HG02571 (cell line): ENCODE data around the gene SERINC1.
"Not testable (repeated sequence)": the region's sequence is repeated elsewhere in the genome, so short reads cannot be mapped to it uniquely, and the experiment has no call there.

Source experiments
- ATAC-seq: cut with Tn5 transposase; IDR thresholded peaks from one replicate; pipeline ENCODE4 v1.9.1; 2021; ENCODE audit warnings: mild to moderate bottlenecking, moderate library complexity; ENCODE audit not compliant: unreplicated experiment

SERINC1 gene

GRCh38 chr6:122471107-122472021, at the start of gene SERINC1:
TSS of gene SERINC1 (minus strand) at chr6:122471807. CDS start at chr6:122471737, 70 bp downstream.
- peak; percentile 99 for ATAC-seq

- ATAC-seq, result no peak
These were observed 39.8 kb upstream of the SERINC1 start for GRCh38 chr6:122511193-122511924.

GRCh38 chr6:122505170-122505569, 33.6 kb upstream of the SERINC1 start:
- ATAC-seq, result not testable (repeated sequence)

- no peak for ATAC-seq
These were observed 29.9 kb upstream of the SERINC1 start for GRCh38 chr6:122501475-122501874.

GRCh38 chr6:122495612-122496011, 24.0 kb upstream of the SERINC1 start:
- ATAC-seq, result no peak

- no peak for ATAC-seq
These were observed 23.2 kb upstream of the SERINC1 start for GRCh38 chr6:122494665-122495272.

GRCh38 chr6:122491919-122492555, 20.4 kb upstream of the SERINC1 start:
- peak; percentile 94 for ATAC-seq

- no peak for ATAC-seq
These were observed 19.0 kb upstream of the SERINC1 start for GRCh38 chr6:122490607-122491006.

GRCh38 chr6:122484760-122485159, 13.2 kb upstream of the SERINC1 start:
- no peak for ATAC-seq

- no peak for ATAC-seq
These were observed 11.1 kb upstream of the SERINC1 start for GRCh38 chr6:122482750-122483080.

GRCh38 chr6:122476131-122476530, 4.5 kb upstream of the SERINC1 start:
- ATAC-seq, result no peak

- ATAC-seq, result peak; percentile 36
These were observed 374 bp upstream of the SERINC1 start for GRCh38 chr6:122472022-122472340.

- no peak for ATAC-seq
These were observed 9.7 kb downstream of the SERINC1 start for GRCh38 chr6:122461885-122462284.

- not testable (repeated sequence) for ATAC-seq
These were observed 11.7 kb downstream of the SERINC1 start for GRCh38 chr6:122459865-122460416.

GRCh38 chr6:122459240-122459639, 12.4 kb downstream of the SERINC1 start:
- ATAC-seq, result no peak

GRCh38 chr6:122458087-122458486, 13.5 kb downstream of the SERINC1 start:
- no peak for ATAC-seq

- not testable (repeated sequence) for ATAC-seq
These were observed 16.5 kb downstream of the SERINC1 start for GRCh38 chr6:122455116-122455515.

- ATAC-seq, result no peak
These were observed 16.9 kb downstream of the SERINC1 start for GRCh38 chr6:122454673-122455072.

GRCh38 chr6:122452509-122452908, 19.1 kb downstream of the SERINC1 start:
- ATAC-seq, result no peak

- no peak for ATAC-seq
These were observed 22.5 kb downstream of the SERINC1 start for GRCh38 chr6:122449069-122449468.

GRCh38 chr6:122445274-122445673, 26.3 kb downstream of the SERINC1 start:
- ATAC-seq, result no peak
